Ishikawa (cell line): ENCODE data around the gene CEACAM1.

ENCODE experiments used
- CEBPB ChIP-seq: IDR thresholded peaks from 2 replicates; pipeline ENCODE4 v1.6.1; 2012
- CREB1 ChIP-seq: IDR thresholded peaks from 2 replicates; pipeline ENCODE4 v1.6.1; 2012; ENCODE audit warnings: low read depth
- EGR1 ChIP-seq: IDR thresholded peaks from 2 replicates; pipeline ENCODE4 v1.6.1; 2012
- EP300 ChIP-seq: IDR thresholded peaks from 2 replicates; pipeline ENCODE4 v1.6.1; 2012; ENCODE audit warnings: borderline replicate concordance
- FOXM1 ChIP-seq: IDR thresholded peaks from 2 replicates; pipeline ENCODE4 v1.6.1; 2012; ENCODE audit warnings: low read depth, borderline replicate concordance
- MAX ChIP-seq: IDR thresholded peaks from 2 replicates; pipeline ENCODE4 v1.6.1; 2012
- NFIC ChIP-seq: IDR thresholded peaks from 2 replicates; pipeline ENCODE4 v1.6.1; 2012
- RAD21 ChIP-seq: IDR thresholded peaks from 2 replicates; pipeline ENCODE4 v1.6.1; 2012; ENCODE audit warnings: low read depth
- TAF1 ChIP-seq: IDR thresholded peaks from 2 replicates; pipeline ENCODE4 v1.6.1; 2012; ENCODE audit warnings: low read depth, mild to moderate bottlenecking
- TCF12 ChIP-seq: IDR thresholded peaks from 2 replicates; pipeline ENCODE4 v1.6.1; 2012; ENCODE audit warnings: low read depth
- USF1 ChIP-seq: IDR thresholded peaks from 2 replicates; pipeline ENCODE4 v1.6.1; 2012
- YY1 ChIP-seq: IDR thresholded peaks from 2 replicates; pipeline ENCODE4 v1.6.1; 2012; ENCODE audit warnings: low read depth
- ZBTB7A ChIP-seq: IDR thresholded peaks from 2 replicates; pipeline ENCODE4 v1.6.1; 2012; ENCODE audit warnings: low read depth
- TF ChIP-seq, protein P1 (sequence below): IDR thresholded peaks from 2 replicates; pipeline ENCODE4 v1.6.1; 2012; ENCODE audit warnings: low read depth, mild to moderate bottlenecking

DNA sequence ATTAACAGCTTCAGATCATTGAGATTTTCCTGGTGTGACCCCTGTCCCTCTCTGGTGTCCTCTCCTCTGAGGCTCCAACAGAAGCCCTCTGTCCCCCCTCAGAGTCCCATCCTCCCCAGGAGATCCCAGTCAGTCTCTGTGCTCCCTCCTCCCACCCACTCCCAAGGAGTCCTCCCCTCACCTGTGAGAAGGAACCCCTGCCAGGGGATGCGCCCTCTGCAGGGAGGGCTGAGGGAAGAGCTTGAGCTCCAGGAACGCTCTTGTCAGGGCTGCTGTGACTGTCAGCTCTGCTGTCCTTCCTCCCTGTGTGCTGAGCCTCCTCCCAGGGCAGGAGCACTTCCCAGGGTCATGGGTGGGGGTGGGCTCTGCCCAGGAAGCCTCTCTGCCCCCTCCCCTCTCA lies 33.2 kb upstream of the CEACAM1 start:
- TF ChIP-seq EP300 (no peak), USF1 (no peak), MAX (no peak), NFIC (no peak), YY1 (no peak), CREB1 (no peak), EGR1 (no peak), TAF1 (no peak), TCF12 (no peak), RAD21 (no peak), FOXM1 (no peak), CEBPB (no peak), ZBTB7A (no peak)
- TF ChIP-seq, protein P1, sequence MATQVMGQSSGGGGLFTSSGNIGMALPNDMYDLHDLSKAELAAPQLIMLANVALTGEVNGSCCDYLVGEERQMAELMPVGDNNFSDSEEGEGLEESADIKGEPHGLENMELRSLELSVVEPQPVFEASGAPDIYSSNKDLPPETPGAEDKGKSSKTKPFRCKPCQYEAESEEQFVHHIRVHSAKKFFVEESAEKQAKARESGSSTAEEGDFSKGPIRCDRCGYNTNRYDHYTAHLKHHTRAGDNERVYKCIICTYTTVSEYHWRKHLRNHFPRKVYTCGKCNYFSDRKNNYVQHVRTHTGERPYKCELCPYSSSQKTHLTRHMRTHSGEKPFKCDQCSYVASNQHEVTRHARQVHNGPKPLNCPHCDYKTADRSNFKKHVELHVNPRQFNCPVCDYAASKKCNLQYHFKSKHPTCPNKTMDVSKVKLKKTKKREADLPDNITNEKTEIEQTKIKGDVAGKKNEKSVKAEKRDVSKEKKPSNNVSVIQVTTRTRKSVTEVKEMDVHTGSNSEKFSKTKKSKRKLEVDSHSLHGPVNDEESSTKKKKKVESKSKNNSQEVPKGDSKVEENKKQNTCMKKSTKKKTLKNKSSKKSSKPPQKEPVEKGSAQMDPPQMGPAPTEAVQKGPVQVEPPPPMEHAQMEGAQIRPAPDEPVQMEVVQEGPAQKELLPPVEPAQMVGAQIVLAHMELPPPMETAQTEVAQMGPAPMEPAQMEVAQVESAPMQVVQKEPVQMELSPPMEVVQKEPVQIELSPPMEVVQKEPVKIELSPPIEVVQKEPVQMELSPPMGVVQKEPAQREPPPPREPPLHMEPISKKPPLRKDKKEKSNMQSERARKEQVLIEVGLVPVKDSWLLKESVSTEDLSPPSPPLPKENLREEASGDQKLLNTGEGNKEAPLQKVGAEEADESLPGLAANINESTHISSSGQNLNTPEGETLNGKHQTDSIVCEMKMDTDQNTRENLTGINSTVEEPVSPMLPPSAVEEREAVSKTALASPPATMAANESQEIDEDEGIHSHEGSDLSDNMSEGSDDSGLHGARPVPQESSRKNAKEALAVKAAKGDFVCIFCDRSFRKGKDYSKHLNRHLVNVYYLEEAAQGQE = no peak
